ENCODE measurements around the gene EHMT1.
"Not testable (repeated sequence)": the region's sequence is repeated elsewhere in the genome, so short reads cannot be mapped to it uniquely, and the experiment has no call there.

Gene EHMT1

DNA sequence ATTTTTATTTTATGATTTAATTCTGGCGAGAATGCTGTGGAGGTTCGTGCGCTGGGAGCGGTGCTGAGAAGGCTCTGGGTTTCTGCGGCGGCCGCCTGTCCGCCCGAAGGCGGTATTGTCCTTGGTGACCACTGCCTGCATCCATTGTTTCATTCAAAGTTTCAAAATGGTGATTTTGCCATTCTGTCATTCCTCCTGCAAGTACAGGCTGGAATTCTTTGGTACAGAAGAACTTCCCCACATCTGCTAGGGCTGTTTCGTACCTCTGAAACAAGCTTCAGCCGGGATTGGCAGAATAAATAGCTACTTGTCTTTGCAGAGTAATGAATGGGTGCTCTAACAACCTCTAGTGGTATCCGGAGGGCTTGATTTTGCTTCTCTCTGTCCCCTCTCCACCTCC lies 146.2 kb downstream of the EHMT1 start:
- Histone ChIP-seq H3K27ac (no peak overlapping the region), H3K4me3 (no peak overlapping the region), H3K36me3 (peaks cover 92 to 98% (median 95%) of the 10 kb centered on the region in 11 experiments), H3K27me3 (no peaks in the 10 kb centered on the region), H3K4me1 (peaks cover 0 to 14% (median 0%) of the 10 kb centered on the region in 10 experiments; a peak in 3 of 20 replicates), H3K9ac (no peak overlapping the region), H3K9me3 (replicated peaks in 1 of 11) (peaks cover 7 to 29% (median 14%) of the 10 kb centered on the region in 11 experiments), H3K4me2 (no peak overlapping the region), H4K20me1 (peaks cover 3 to 68% (median 26%) of the 10 kb centered on the region in 11 experiments; a peak in 16 of 22 replicates)
- no peak for TF ChIP-seq Cebpa-rat (IDR thresholded peaks at IDR 0.05)

DNA sequence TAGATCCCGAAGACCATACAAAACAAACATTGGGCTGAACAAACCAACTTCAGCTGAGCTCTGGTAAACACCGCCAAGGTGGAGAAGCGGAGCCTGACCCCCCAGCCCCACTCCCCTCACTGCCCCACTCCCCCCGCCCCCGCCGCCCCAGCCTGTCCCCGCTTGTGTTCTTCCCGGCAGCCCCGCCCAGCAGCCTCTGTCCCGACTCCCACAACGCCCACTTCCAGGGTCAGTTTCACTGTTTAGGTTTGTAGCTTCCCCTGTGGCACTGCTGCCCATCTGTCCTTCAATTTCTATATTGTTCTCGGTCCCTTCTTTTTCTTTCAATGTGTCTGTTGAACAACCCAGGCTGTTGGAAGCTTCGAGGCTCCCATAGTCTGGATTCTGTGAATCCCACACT lies 146.7 kb downstream of the EHMT1 start:
- Histone ChIP-seq H3K36me3 (peaks cover 92 to 98% (median 95%) of the 10 kb centered on the region in 11 experiments), H3K4me2 (no peak overlapping the region), H3K4me3 (no peak overlapping the region), H4K20me1 (peaks cover 0 to 67% (median 24%) of the 10 kb centered on the region in 11 experiments; a peak in 14 of 22 replicates), H3K27ac (no peak overlapping the region), H3K4me1 (peaks cover 0 to 9% (median 0%) of the 10 kb centered on the region in 10 experiments; a peak in 2 of 20 replicates), H3K27me3 (no peaks in the 10 kb centered on the region), H3K9me3 (replicated peaks in 1 of 11) (peaks cover 11 to 34% (median 17%) of the 10 kb centered on the region in 11 experiments), H3K9ac (no peak overlapping the region)
- no peak for TF ChIP-seq Cebpa-rat (IDR thresholded peaks at IDR 0.05)

- Histone ChIP-seq H3K36me3 (peaks cover 93 to 100% (median 95%) of the 10 kb centered on the region in 11 experiments), H3K4me1 (no peaks in the 10 kb centered on the region)
- no peak for TF ChIP-seq Cebpa-rat (IDR thresholded peaks at IDR 0.05)
Observed at GRCh38 chr9:137771580-137771979, 152.8 kb downstream of the EHMT1 start.

GRCh38 chr9:137772281-137772873 lies 153.6 kb downstream of the EHMT1 start:
- no peak for TF ChIP-seq Cebpa-rat (IDR thresholded peaks at IDR 0.05)
- Histone ChIP-seq H3K9ac (no peak overlapping the region), H4K20me1 (peaks cover 0 to 67% (median 29%) of the 10 kb centered on the region in 11 experiments; a peak in 15 of 22 replicates), H3K4me1 (no peaks in the 10 kb centered on the region), H3K27me3 (no peaks in the 10 kb centered on the region), H3K4me2 (no peak overlapping the region), H3K4me3 (no peak overlapping the region), H3K36me3 (peaks cover 93 to 100% (median 95%) of the 10 kb centered on the region in 11 experiments), H3K9me3 (replicated peaks in 1 of 11) (peaks cover 11 to 29% (median 18%) of the 10 kb centered on the region in 11 experiments), H3K27ac (no peak overlapping the region)

More at GRCh38 chr9:137771580-137771979, 152.8 kb downstream of the EHMT1 start:
- H4K20me1 ChIP-seq, result peaks cover 0 to 73% (median 29%) of the 10 kb centered on the region in 11 experiments; a peak in 15 of 22 replicates
- no peak overlapping the region for H3K4me2 ChIP-seq
- H3K4me3 ChIP-seq, result no peak overlapping the region
- H3K27ac ChIP-seq, result no peak overlapping the region
- peaks cover 11 to 35% (median 18%) of the 10 kb centered on the region in 11 experiments for H3K9me3 ChIP-seq (replicated peaks in 1 of 11)
- no peaks in the 10 kb centered on the region for H3K27me3 ChIP-seq
- H3K9ac ChIP-seq, result no peak overlapping the region

GRCh38 chr9:137774775-137775386 lies 156.1 kb downstream of the EHMT1 start:
- peaks cover 96 to 100% (median 98%) of the 10 kb centered on the region in 11 experiments for H3K36me3 ChIP-seq

GRCh38 chr9:137776306-137776995 lies 157.6 kb downstream of the EHMT1 start:
- H3K36me3 ChIP-seq, result peaks cover 88 to 99% (median 93%) of the 10 kb centered on the region in 11 experiments
- no peaks in the 10 kb centered on the region for H3K9me3 ChIP-seq (replicated peaks in 1 of 11)
- TF ChIP-seq Cebpa-rat (IDR thresholded peaks at IDR 0.05), result no peak
- no peak overlapping the region for H3K27ac ChIP-seq
- peaks cover 0 to 80% (median 45%) of the 10 kb centered on the region in 11 experiments; a peak in 18 of 22 replicates for H4K20me1 ChIP-seq
- H3K4me1 ChIP-seq, result no peaks in the 10 kb centered on the region
- no peak overlapping the region for H3K9ac ChIP-seq
- no peaks in the 10 kb centered on the region for H3K27me3 ChIP-seq
- H3K4me3 ChIP-seq, result no peak overlapping the region
- H3K4me2 ChIP-seq, result no peak overlapping the region

More at GRCh38 chr9:137774775-137775386, 156.1 kb downstream of the EHMT1 start:
- Histone ChIP-seq H4K20me1 (peaks cover 0 to 86% (median 45%) of the 10 kb centered on the region in 11 experiments; a peak in 18 of 22 replicates), H3K4me3 (no peak overlapping the region), H3K9ac (no peak overlapping the region), H3K27me3 (no peaks in the 10 kb centered on the region), H3K9me3 (replicated peaks in 1 of 11) (peaks cover 4 to 8% (median 7%) of the 10 kb centered on the region in 11 experiments; a peak in 21 of 22 replicates), H3K27ac (no peak overlapping the region), H3K4me2 (no peak overlapping the region), H3K4me1 (no peaks in the 10 kb centered on the region)
- TF ChIP-seq Cebpa-rat (IDR thresholded peaks at IDR 0.05), result no peak

- no peak overlapping the region for H3K27ac ChIP-seq
- no peak overlapping the region for H3K4me3 ChIP-seq
- H3K27me3 ChIP-seq, result no peaks in the 10 kb centered on the region
- H3K9ac ChIP-seq, result no peak overlapping the region
- H3K4me1 ChIP-seq, result no peaks in the 10 kb centered on the region
- H3K9me3 ChIP-seq (replicated peaks in 1 of 11), result no peaks in the 10 kb centered on the region
- H3K4me2 ChIP-seq, result no peak overlapping the region
- no peak for TF ChIP-seq Cebpa-rat (IDR thresholded peaks at IDR 0.05)
- peaks cover 0 to 80% (median 40%) of the 10 kb centered on the region in 11 experiments; a peak in 18 of 22 replicates for H4K20me1 ChIP-seq
- peaks cover 88 to 99% (median 93%) of the 10 kb centered on the region in 11 experiments for H3K36me3 ChIP-seq
Observed at GRCh38 chr9:137777761-137778160, 159.0 kb downstream of the EHMT1 start.

DNA sequence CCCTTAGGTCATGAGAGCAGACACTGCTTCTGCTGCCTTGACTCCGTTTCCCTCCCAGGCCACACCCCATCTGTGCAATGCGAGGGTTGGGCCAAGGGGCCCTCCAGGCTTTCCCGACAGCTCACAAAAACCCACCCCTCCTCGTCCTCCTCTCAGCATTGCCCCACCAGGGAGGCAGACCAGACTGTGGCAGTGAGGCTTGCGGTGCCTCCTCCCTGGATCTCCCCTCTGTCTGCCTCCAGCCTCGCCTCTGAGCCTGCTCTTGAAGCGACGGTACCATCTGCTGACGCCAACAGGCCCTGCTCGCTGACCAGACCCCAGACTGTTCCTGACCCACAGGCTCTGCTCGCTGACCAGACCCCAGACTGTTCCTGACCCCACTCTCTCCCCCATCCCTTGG lies 159.5 kb downstream of the EHMT1 start:
- Histone ChIP-seq H4K20me1 (peaks cover under 1 to 82% (median 39%) of the 10 kb centered on the region in 11 experiments; a peak in 18 of 22 replicates), H3K27ac (no peak overlapping the region), H3K4me3 (no peak overlapping the region), H3K9me3 (replicated peaks in 1 of 11) (no peaks in the 10 kb centered on the region), H3K36me3 (peaks cover 88 to 99% (median 94%) of the 10 kb centered on the region in 11 experiments), H3K27me3 (no peaks in the 10 kb centered on the region), H3K4me1 (peaks cover 0 to 5% (median 0%) of the 10 kb centered on the region in 10 experiments; a peak in 1 of 20 replicates), H3K9ac (no peak overlapping the region), H3K4me2 (no peak overlapping the region)
- TF ChIP-seq Cebpa-rat (IDR thresholded peaks at IDR 0.05), result no peak

GRCh38 chr9:137778914-137779313 lies 160.1 kb downstream of the EHMT1 start:
- peaks cover 0 to 7% (median 0%) of the 10 kb centered on the region in 10 experiments; a peak in 1 of 20 replicates for H3K4me1 ChIP-seq
- peaks cover 88 to 99% (median 94%) of the 10 kb centered on the region in 11 experiments for H3K36me3 ChIP-seq
- no peaks in the 10 kb centered on the region for H3K9me3 ChIP-seq (replicated peaks in 1 of 11)
- TF ChIP-seq Cebpa-rat (IDR thresholded peaks at IDR 0.05), result no peak
- H3K27me3 ChIP-seq, result no peaks in the 10 kb centered on the region
- no peak overlapping the region for H3K9ac ChIP-seq
- no peak overlapping the region for H3K4me3 ChIP-seq
- H3K4me2 ChIP-seq, result no peak overlapping the region
- H4K20me1 ChIP-seq, result peaks cover 4 to 82% (median 45%) of the 10 kb centered on the region in 11 experiments; a peak in 19 of 22 replicates
- no peak overlapping the region for H3K27ac ChIP-seq

- H4K20me1 ChIP-seq, result peaks cover 4 to 82% (median 50%) of the 10 kb centered on the region in 11 experiments; a peak in 19 of 22 replicates
Observed at GRCh38 chr9:137780031-137780430, 161.2 kb downstream of the EHMT1 start.

More at GRCh38 chr9:137780031-137780430, 161.2 kb downstream of the EHMT1 start:
- not testable (repeated sequence) for H3K27me3 ChIP-seq; H3K4me2 ChIP-seq; H3K27ac ChIP-seq; H3K4me1 ChIP-seq; H3K9ac ChIP-seq; H3K9me3 ChIP-seq (replicated peaks in 1 of 11); H3K4me3 ChIP-seq
- H3K36me3 ChIP-seq, result peaks cover 90 to 99% (median 96%) of the 10 kb centered on the region in 11 experiments
